GM12872 (cell line): ENCODE measurements around the gene RPAP3.

ENCODE experiments used
- CTCF ChIP-seq: IDR thresholded peaks from 3 replicates; pipeline ENCODE4 v1.5.1; 2011; ENCODE audit warnings: low read depth, mild to moderate bottlenecking, low read length, moderate library complexity; ENCODE audit not compliant: insufficient read depth

Gene RPAP3

GRCh38 chr12:47746523-47746922, 40.7 kb upstream of the RPAP3 start:
- TF ChIP-seq CTCF: no peak

GRCh38 chr12:47746073-47746472, 40.2 kb upstream of the RPAP3 start:
- TF ChIP-seq CTCF: no peak

GRCh38 chr12:47745485-47746041, 39.7 kb upstream of the RPAP3 start:
- TF ChIP-seq CTCF: no peak

- TF ChIP-seq CTCF: no peak
These were observed 39.1 kb upstream of the RPAP3 start for GRCh38 chr12:47744778-47745436.

- TF ChIP-seq CTCF: peak; percentile 70
These were observed 38.3 kb upstream of the RPAP3 start for GRCh38 chr12:47744005-47744651.

GRCh38 chr12:47743311-47743860, 37.6 kb upstream of the RPAP3 start:
- TF ChIP-seq CTCF: no peak

- peak; percentile 99 for TF ChIP-seq CTCF
These were observed 36.5 kb upstream of the RPAP3 start for GRCh38 chr12:47742253-47742825.
